ENCODE results near the gene DMKN.

Gene DMKN

GRCh38 chr19:35513628-35514281 is at the start of gene DMKN:
Gene DMKN (minus strand): TSS chr19:35513649. CDS start chr19:35513475, 174 bp downstream.
- DNase-seq (ENCODE audit: low spot score) (peak; percentile 58), FAIRE-seq (peak; percentile 23)

GRCh38 chr19:35562776-35563175 is 49.3 kb upstream of the DMKN start:
- DNase-seq (ENCODE audit: low spot score): no peak
- no peak for FAIRE-seq

GRCh38 chr19:35562336-35562735 is 48.9 kb upstream of the DMKN start:
- no peak for FAIRE-seq
- no peak for DNase-seq (ENCODE audit: low spot score)

GRCh38 chr19:35561436-35561835 is 48.0 kb upstream of the DMKN start:
- FAIRE-seq: no peak
- DNase-seq (ENCODE audit: low spot score): no peak

DNA sequence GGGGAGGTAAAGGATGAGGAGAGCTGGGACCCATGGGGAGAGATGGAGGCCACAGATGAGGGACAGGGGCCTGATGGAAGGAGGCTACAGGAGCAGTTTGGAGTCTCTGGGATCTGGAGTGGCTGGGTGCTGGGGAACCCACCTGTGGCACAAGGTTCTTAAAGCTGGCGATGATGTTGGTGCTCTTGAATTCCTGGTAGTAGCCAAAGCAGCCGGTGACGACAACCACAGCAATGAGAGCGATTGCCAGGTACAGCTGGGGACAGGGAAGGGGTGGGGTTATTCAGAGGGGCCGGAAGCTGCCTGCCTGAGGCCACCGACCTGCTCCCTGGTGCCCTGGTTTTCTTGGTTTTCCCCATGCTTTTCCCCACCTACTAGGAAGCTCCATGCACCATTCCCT is 47.2 kb upstream of the DMKN start:
- no peak for FAIRE-seq

DNA sequence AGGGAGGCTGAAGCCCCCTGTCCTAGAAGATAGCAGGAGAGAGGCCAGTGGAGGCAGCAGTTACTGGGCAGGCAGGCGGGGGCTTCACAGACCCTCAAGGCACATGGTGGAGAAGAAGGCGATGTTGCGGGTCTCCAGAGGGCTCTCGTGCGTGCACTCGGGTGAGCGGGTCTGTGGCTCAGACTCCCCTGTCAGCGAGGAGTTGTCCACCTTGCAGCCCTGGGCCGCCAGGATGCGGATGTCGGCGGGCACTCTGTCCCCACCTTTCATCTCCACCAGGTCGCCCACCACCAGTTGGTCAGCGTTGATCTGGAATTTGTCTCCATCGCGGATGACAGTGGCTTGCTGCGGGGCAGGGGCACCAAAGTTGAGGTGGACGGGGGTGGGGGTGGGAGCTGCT is 46.8 kb upstream of the DMKN start:
- DNase-seq (ENCODE audit: low spot score) (no peak), FAIRE-seq (no peak)

More for the DNA sequence above, 47.2 kb upstream of the DMKN start:
- no peak for DNase-seq (ENCODE audit: low spot score)

GRCh38 chr19:35559781-35560180 is 46.3 kb upstream of the DMKN start:
- FAIRE-seq: no peak
- no peak for DNase-seq (ENCODE audit: low spot score)

GRCh38 chr19:35559281-35559659 is 45.8 kb upstream of the DMKN start:
- FAIRE-seq (no peak), DNase-seq (ENCODE audit: low spot score) (no peak)

- FAIRE-seq (no peak), DNase-seq (ENCODE audit: low spot score) (no peak)
These were observed 45.2 kb upstream of the DMKN start for GRCh38 chr19:35558400-35559280.

- DNase-seq (ENCODE audit: low spot score): no peak
- FAIRE-seq: no peak
These were observed 44.3 kb upstream of the DMKN start for GRCh38 chr19:35557539-35558399.

- no peak for FAIRE-seq
These were observed 43.5 kb upstream of the DMKN start for GRCh38 chr19:35556846-35557538.

DNA sequence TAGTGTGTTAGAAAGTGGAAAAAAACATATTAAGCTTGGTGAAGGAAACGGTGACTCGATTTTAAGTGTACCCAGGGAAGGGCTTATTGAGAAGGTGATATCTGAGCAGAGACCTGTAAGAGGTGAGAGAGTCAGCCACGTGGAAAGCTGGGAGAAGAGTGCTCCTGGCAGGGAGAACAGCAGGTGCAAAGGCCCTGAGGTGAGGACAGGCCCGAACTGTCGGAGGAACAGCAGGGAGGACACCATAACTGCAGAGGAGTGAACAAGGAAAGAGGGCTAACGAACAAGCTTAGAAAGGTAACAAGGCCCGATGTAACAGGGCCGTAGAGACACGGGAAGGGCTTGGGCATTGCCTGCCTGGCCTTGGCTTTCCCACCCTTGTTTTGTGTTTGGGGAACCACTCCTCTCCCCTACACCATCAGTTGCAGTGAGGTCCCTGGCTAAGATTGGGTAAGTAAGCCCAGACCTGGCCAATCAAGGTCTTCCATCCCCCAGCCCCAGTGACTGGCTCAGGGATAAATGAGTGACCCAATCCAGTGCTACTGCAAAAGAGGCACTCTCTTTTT is 42.7 kb upstream of the DMKN start:
- FAIRE-seq (no peak), DNase-seq (ENCODE audit: low spot score) (no peak)

More at GRCh38 chr19:35556846-35557538, 43.5 kb upstream of the DMKN start:
- no peak for DNase-seq (ENCODE audit: low spot score)

GRCh38 chr19:35555301-35556005 is 42.0 kb upstream of the DMKN start:
- peak; percentile 65 for DNase-seq (ENCODE audit: low spot score)
- FAIRE-seq: peak; percentile 77

DNA sequence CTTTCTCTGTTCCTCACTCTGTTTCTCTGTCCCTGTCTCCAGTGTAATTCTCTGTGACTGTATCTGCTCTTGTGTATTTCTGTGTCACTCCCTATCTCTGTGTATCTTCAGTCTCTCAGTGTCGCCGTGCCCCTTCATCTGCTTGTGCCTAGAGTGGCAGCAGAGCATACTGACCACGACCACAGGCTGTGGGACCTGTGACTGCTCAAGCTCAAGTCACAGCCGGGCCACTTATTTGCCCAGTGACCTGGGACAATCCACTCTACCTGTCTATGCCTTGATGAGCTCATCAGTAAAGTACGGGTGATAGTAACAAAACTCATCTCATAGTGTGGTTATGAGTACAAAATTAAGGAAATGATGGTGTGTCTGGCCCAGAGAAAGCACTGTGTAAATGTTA is 40.6 kb upstream of the DMKN start:
- FAIRE-seq (no peak), DNase-seq (ENCODE audit: low spot score) (no peak)

- no peak for DNase-seq (ENCODE audit: low spot score)
- no peak for FAIRE-seq
These were observed 40.0 kb upstream of the DMKN start for GRCh38 chr19:35553385-35554000.

- FAIRE-seq (no peak), DNase-seq (ENCODE audit: low spot score) (no peak)
These were observed 39.3 kb upstream of the DMKN start for GRCh38 chr19:35552534-35553384.

DNA sequence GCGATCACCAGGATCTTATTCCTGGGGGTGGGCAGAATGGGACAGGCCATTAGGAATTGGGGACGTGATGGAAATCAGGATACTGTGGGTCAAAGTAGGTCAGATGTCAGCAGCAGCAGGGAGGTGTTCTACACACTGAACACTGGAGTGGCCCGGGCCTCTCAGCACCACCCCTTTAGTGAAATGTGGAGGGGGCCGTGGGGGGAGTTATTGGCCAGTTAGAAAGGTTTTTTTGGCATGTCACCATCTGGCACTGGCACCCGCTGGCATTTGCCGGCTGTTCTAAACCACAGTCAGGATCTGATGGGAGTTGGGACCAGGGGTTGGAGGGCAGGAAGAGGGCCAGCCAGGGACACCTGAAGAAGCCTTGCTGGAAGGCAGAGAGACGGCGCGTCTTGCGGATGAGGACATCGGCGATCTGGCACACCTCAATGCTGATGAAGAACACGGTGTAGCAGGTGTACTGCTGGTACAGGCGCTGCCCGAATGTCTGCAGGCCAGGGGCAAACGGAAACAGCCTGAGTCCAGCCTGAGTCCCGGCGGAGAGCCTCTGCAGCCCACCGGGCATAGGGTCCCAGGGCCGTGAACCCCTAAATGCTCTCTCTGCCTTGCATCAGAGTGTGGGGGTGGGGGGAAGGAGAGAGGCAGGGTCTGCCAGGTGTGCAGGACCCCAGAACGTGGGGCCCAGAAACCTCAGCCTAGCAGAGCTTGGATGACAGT is 37.8 kb upstream of the DMKN start:
- DNase-seq (ENCODE audit: low spot score) (no peak), FAIRE-seq (no peak)

- FAIRE-seq (no peak), DNase-seq (ENCODE audit: low spot score) (no peak)
These were observed 36.6 kb upstream of the DMKN start for GRCh38 chr19:35549879-35550523.
